Choroid plexus epithelial cell (primary cell): ENCODE results near the gene THBS1.

Source experiments
- DNase-seq: peaks from one replicate; pipeline ENCODE4 v3.0.0-alpha.2; 2010; ENCODE audit warnings: low read depth
- H3K4me3 ChIP-seq: 2 replicates; pipeline ENCODE4 v1.5.1; 2011; ENCODE audit warnings: low read depth, mild to moderate bottlenecking, control low read depth, low read length, moderate library complexity
- CTCF ChIP-seq: conservative IDR thresholded peaks from 2 replicates; pipeline ENCODE4 v1.5.1; 2011; ENCODE audit warnings: low read depth, mild to moderate bottlenecking, control low read depth, inconsistent platforms, low read length, moderate library complexity

THBS1 gene

GRCh38 chr15:39609166-39609916 lies 28.5 kb downstream of the THBS1 start:
- TF ChIP-seq CTCF = no peak
- no peak for DNase-seq
- H3K4me3 ChIP-seq = no peak overlapping the region

GRCh38 chr15:39610665-39611064 lies 29.8 kb downstream of the THBS1 start:
- DNase-seq = no peak
- no peak overlapping the region for H3K4me3 ChIP-seq
- no peak for TF ChIP-seq CTCF

- DNase-seq = no peak
- TF ChIP-seq CTCF = no peak
- H3K4me3 ChIP-seq = no peak overlapping the region
These were observed 32.4 kb downstream of the THBS1 start for GRCh38 chr15:39613271-39613670.

- TF ChIP-seq CTCF = no peak
- no peak for DNase-seq
- H3K4me3 ChIP-seq = no peak overlapping the region
These were observed 33.0 kb downstream of the THBS1 start for GRCh38 chr15:39613861-39614260.

GRCh38 chr15:39616731-39617455 lies 36.0 kb downstream of the THBS1 start:
- no peak overlapping the region for H3K4me3 ChIP-seq
- TF ChIP-seq CTCF = no peak
- no peak for DNase-seq

- no peak for DNase-seq
- H3K4me3 ChIP-seq = no peak overlapping the region
- TF ChIP-seq CTCF = no peak
These were observed 37.4 kb downstream of the THBS1 start for GRCh38 chr15:39618063-39618823.
